GM19324 (cell line): ENCODE data around the gene MGMT.

Experiments
- ATAC-seq: cut with Tn5 transposase; IDR thresholded peaks from one replicate; pipeline ENCODE4 v1.9.1; 2021; ENCODE audit warnings: mild to moderate bottlenecking, moderate library complexity; ENCODE audit not compliant: unreplicated experiment, low FRiP score

The MGMT gene

GRCh38 chr10:129536336-129536735 is 69.3 kb downstream of the MGMT start:
- no peak for ATAC-seq

GRCh38 chr10:129537151-129537550 is 70.1 kb downstream of the MGMT start:
- no peak for ATAC-seq

- no peak for ATAC-seq
Measured at GRCh38 chr10:129538236-129538635, 71.2 kb downstream of the MGMT start.

- no peak for ATAC-seq
Measured at GRCh38 chr10:129541200-129541599, 74.2 kb downstream of the MGMT start.

GRCh38 chr10:129541748-129542487 is 74.9 kb downstream of the MGMT start:
- ATAC-seq: no peak

- ATAC-seq: no peak
Measured at GRCh38 chr10:129542589-129542988, 75.5 kb downstream of the MGMT start.

GRCh38 chr10:129544205-129545202 is 77.5 kb downstream of the MGMT start:
- no peak for ATAC-seq

- ATAC-seq: no peak
Measured at GRCh38 chr10:129545261-129545660, 78.2 kb downstream of the MGMT start.

GRCh38 chr10:129546106-129546505 is 79.1 kb downstream of the MGMT start:
- no peak for ATAC-seq

GRCh38 chr10:129547608-129548007 is 80.6 kb downstream of the MGMT start:
- ATAC-seq: no peak

- ATAC-seq: no peak
Measured at GRCh38 chr10:129548600-129548999, 81.6 kb downstream of the MGMT start.

- ATAC-seq: no peak
Measured at GRCh38 chr10:129550076-129550475, 83.0 kb downstream of the MGMT start.

GRCh38 chr10:129550658-129551057 is 83.6 kb downstream of the MGMT start:
- ATAC-seq: no peak

- ATAC-seq: no peak
Measured at GRCh38 chr10:129552119-129552518, 85.1 kb downstream of the MGMT start.

- no peak for ATAC-seq
Measured at GRCh38 chr10:129553928-129554327, 86.9 kb downstream of the MGMT start.

GRCh38 chr10:129556316-129556715 is 89.3 kb downstream of the MGMT start:
- ATAC-seq: no peak

- no peak for ATAC-seq
Measured at GRCh38 chr10:129560361-129560760, 93.3 kb downstream of the MGMT start.

- no peak for ATAC-seq
Measured at GRCh38 chr10:129562487-129562886, 95.4 kb downstream of the MGMT start.

- no peak for ATAC-seq
Measured at GRCh38 chr10:129564923-129565322, 97.9 kb downstream of the MGMT start.

GRCh38 chr10:129568583-129569344 is 101.7 kb downstream of the MGMT start:
- no peak for ATAC-seq

GRCh38 chr10:129570185-129570584 is 103.1 kb downstream of the MGMT start:
- no peak for ATAC-seq
